ENCODE results near the gene INO80D.
"Not testable (repeated sequence)": the region's sequence is repeated elsewhere in the genome, so short reads cannot be mapped to it uniquely, and the experiment has no call there.

Gene INO80D

DNA sequence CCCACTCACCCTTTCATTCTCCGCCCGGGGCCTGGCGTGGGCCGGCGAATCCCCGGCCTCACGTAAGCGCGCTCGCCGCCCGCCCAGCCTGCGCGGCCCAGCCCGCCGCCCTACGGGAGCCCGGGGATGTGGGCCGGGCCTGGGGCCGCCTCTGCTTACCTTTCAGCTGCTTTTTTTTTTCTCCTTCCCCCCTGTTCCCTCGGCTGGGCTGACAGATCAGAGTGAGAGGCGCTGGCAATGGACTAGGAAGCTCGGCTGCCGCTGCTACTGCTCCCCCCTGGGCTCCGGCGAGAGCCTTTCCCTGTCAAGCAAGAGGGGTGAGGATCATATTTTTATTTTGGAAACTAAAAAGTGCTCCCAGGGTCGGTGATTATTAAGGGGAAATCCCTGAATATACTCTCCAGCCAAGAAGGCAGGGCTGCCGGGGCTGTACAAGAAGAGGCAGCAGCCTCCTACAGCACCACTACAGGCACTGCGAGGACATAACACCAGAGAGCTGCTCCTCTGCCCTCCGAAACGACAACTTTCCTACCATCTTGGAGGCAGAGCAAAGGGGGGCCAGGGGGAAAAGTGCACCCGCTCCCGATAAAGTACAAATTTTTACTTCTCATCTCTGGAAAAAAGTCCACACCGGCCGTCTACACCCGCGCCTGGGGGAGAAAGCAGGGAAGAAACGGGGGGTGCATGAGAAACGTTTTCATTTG is at the start of gene INO80D:
Gene INO80D, minus strand, starts transcription at position 433 of the 704 bp plus-strand sequence. CDS start 23,158 bp downstream, outside the sequence.
- peak; percentile 64 for DNase-seq

- no peak for DNase-seq
Observed at GRCh38 chr2:206127656-206128055, 41.7 kb upstream of the INO80D start.

DNA sequence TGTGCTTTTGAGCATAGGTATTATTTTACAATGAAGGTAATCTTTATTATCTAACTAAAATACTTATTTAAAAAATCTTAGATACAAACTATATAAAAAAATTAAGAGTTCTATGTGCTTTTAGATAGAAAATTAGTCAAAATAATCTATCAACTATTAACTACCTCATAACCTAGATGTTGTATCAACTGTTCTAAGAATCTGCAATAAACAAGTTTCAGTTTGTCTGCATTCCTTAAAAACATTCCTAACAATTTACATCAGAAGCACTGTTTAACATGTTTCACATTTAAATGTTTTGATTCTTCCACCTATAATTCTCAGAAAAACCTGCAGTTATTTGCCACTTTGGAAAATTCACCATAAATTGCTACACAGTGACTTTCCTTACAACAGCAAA is 39.9 kb upstream of the INO80D start:
- DNase-seq = no peak

GRCh38 chr2:206122569-206122968 is 36.6 kb upstream of the INO80D start:
- not testable (repeated sequence) for DNase-seq

DNA sequence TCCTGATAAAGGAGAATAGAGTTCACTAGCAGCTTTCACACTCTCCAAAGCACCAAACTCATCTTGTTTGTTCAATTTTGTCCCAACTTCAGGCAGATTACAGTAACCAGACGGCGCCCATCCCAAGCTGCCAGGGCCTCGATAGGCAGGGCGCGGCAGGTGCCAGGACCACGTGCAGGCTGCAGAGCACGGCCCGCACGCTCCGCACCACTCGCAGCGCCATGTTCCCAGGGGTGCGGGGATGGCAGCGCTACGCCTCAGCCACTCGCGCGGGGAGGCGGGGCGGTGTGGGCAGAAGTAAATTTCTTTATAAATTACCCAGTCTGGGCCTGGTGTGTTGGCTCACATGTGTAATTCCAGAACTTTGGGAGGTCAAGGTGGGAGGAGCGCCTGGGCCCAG is 30.3 kb upstream of the INO80D start:
- no peak for DNase-seq

- DNase-seq = no peak
Observed at GRCh38 chr2:206115026-206115578, 29.1 kb upstream of the INO80D start.

- no peak for DNase-seq
Observed at GRCh38 chr2:206112846-206113547, 27.0 kb upstream of the INO80D start.

GRCh38 chr2:206112108-206112507 is 26.1 kb upstream of the INO80D start:
- no peak for DNase-seq

GRCh38 chr2:206108713-206109112 is 22.7 kb upstream of the INO80D start:
- DNase-seq = no peak

DNA sequence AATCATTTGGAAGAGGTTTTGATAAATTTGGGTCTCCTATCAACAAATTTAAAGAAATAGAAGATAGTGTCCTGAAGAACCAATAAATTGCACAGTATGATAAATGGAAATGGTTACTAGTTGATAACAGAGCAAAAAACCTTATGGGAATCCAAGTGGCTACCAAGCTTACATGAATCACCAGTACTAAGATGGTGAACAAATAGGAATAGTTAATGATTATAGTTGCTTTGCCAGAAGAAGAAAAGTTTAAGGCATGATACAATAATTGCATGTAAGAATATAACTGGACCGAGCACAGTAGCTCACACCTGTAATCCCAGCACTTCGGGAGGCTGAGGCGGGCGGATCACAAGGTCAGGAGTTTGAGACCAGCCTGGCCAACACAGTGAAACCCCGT is 19.6 kb upstream of the INO80D start:
- DNase-seq = no peak

DNA sequence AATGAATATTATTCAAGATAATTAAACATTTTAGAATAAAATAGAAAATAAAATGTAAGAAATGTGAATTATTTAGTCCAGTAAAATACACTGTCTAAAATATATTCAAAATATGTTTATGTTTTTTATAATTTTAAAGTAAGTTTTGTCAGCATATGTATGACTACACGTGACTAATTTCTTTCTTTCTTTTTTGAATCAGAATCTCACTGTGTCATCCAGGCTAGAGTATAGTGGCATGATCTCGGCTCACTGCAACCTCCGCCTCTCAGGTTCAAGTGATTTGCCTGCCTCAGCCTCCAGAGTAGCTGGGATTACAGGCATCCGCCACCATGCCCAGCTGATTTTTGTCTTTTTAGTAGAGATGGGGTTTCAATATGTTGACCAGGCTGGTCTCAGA is 19.1 kb upstream of the INO80D start:
- no peak for DNase-seq

GRCh38 chr2:206098872-206099271 is 12.9 kb upstream of the INO80D start:
- DNase-seq = not testable (repeated sequence)

- no peak for DNase-seq
Observed at GRCh38 chr2:206098471-206098870, 12.5 kb upstream of the INO80D start.

DNA sequence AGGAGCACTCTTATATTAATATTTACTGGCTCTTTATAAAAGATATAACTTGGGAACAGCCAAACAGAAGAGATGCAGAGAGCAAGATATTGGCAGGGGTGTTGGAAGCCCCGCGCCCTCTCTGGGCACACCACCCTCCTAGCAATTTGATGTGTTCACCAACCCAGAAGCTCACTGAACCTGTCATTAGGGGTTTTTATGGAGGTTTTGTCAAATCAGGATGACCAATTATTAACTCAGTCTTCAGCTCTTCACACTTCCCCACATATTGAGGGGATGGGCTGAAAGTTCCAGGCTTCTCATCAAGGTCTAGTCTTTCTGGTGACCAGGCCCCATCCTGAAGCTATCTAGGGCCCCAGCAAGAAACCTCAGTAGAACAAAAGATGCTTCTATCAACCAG is 10.9 kb upstream of the INO80D start:
- DNase-seq = no peak

DNA sequence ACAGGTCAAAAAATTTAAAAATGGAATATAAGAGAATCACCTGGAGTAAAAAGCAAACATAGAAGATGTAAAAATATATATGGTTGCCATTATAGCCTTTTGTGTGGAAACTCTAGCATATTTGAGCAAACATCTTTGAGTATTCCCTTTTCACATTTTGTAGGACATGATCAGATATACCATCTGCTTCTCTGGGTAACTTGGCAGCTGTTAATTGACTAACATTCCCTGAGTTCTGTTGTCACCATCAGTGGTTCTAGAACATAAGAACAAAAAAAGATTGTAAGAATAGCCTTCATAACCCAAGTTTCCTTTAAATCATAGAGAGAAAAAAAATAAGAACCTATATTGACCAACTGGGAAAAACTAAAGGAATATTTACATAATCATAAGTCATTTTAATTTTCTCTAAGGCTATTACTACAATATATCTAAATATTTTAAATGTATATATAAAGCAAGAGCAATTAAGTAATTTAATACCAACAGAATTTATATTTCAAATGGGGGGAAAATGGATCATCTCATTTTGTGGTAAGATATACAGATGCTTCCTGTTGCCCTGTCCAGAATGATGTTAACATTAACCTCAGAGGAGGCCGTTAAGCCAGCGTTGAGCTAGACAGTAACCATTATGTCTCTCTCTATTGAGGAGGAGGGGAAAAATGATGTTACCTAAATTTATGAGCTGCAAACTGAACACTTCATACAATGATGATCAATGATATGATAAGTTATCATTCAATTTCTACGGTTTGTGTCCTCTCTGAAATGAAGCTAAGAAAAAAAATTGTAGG is 9.8 kb upstream of the INO80D start:
- DNase-seq = no peak

- no peak for DNase-seq
Observed at GRCh38 chr2:206092297-206092696, 6.3 kb upstream of the INO80D start.

GRCh38 chr2:206088248-206088647 is 2.3 kb upstream of the INO80D start:
- DNase-seq = no peak

DNA sequence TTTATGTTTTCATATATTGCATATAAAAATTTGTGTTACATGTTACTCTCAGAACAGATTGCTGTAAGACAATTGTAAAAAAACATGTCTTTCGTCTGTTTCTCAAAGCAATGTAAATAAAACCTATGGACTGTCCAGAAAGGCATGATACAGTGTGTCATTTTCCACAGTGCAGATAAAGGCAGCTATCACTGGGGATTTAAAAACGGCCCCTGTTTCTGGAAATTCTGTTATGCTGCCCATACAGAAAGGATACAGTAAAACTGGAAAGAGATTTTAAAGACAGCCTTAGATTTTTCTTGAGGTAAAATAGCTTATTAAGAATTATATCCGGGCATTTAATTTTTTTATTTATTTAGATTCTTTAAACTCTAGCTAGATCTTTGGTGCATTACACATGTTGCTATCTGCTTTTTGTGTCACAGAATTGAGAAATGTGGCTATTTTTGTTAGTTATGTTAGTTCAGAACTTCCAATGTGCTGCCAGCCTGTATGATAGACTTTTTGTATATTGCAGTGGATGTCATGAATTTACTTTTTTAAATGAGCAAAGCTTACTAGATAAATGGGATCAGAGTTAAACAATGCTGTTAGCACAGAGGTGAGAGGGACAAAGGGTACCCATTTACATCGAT is 859 bp upstream of the INO80D start:
- no peak for DNase-seq

DNA sequence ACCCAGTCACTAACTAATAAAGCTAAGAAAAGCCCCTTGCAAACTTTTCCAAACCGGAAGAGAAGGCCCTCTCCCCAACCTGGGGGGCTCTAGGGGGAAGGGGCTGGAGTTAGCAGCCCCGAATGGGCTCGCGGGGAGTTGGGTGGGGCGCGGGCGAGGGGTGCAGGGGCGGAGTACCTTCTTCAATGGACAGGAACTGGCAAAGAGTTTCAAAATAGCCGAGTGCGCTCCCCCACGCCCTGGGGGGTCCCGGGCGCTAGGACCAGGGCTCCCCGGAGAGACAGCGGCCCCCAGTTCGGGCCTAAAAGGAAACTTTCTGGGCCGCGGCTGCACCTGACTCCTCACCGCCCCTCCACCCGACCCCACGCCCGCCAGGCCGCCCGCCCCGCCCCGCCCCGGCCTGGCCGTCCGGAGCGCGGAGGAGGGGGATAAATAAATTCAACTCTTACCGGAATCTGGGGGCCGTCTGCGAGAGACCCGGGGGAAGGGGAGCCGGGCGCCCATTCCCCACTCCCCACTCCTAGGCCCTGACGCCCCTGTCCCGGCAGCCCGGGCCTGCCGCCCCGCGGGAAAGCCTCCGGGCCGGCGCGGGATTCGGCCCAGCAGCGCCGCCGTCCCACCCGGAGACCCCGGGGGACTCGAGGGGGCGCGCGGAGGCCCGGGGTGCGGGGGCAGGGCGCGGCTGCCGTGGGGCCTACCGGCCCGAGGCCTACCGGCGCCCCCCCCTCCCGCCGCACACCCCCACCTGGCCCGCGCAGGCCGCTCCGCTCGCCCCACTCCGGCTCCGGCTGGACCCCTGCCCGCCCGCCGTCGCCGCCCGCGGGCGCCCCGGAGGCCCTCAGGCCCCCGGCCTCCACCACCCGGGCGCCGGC is 868 bp downstream of the INO80D start:
- DNase-seq = no peak

DNA sequence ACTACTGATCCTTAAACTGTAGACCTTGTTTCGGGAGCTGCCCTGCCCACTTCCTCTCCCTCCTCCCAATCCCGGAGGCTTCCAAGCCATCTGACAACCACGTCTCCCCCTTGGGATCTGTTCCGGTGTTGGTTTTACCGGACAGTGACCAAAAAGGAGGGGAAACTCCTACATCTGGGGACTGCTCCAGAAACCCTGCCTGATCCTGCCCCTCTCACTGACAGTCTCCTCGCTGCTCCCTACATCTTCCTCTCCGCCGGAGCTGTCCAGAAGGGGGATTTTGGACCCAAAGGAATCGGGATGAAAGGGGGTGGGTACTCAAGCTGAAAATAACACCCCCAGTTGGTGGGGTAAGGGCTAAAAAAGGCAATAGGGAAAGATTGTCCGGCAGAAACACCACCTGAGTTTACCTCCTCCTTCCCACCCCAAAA is 1.5 kb downstream of the INO80D start:
- no peak for DNase-seq

DNA sequence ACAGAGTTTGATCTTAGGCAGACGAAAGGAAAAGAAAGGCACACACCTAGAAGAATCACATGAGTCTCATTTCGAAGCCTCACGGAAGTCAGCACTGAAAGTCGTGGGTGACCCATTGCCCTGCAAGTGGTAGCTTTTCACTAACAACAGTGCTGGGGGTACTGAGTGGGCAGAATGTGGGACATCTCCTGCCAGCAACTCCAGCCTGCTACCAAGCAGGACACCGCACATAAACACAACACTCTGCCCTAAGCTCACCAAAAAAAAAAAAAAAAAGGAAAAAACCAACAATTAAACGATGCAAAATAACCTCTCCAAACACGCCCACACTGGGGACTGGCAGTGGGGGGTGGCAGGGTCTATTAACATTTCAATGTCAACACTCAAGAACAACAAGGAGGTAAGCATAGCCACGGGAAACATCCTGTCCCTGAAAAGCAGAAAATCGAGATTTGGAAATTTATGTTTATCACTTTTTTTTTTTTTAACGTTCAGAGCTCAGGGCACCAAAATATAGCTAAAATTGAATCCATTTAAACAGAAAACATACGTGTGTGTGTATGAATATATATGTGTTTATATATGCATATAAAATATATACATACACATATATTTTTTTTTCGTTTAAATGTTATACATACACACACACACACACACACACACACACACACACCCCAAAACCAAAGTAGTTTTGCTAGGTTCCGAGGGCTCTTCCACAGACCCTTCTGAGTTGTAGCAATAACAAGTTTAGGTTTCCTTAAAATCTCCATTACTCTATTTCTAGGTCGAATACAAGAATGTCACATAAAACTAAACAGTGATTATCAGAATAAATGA is 2.2 kb downstream of the INO80D start:
- no peak for DNase-seq

Data from DMS79 (cell line).